H1 (cell line): ENCODE data around the gene EPB41L4A.

ENCODE experiments used
- CREB1 ChIP-seq: IDR thresholded peaks from 2 replicates; pipeline ENCODE4 v1.6.1; 2012; ENCODE audit warnings: inconsistent platforms
- EP300 ChIP-seq, 2 experiments: IDR thresholded peaks; 1 replicate in 1 of 2; 2 replicates in 1 of 2; pipeline ENCODE4 v1.6.1; 2011 to 2012; ENCODE audit warnings: low read depth in 2 of 2, low read length in 2 of 2, mild to moderate bottlenecking in 2 of 2, borderline replicate concordance in 1 of 2, inconsistent platforms in 1 of 2, moderate library complexity in 1 of 2
- FOSL1 ChIP-seq: IDR thresholded peaks from 2 replicates; pipeline ENCODE4 v1.6.1; 2011; ENCODE audit warnings: mild to moderate bottlenecking, low read depth, low read length, moderate library complexity; ENCODE audit not compliant: insufficient read depth
- HDAC6 ChIP-seq: IDR thresholded peaks from one replicate; pipeline ENCODE4 v1.7.1; 2012; ENCODE audit warnings: low read depth, mild to moderate bottlenecking, inconsistent platforms, low read length, moderate library complexity
- POLR2A ChIP-seq, 2 experiments: IDR thresholded peaks; 1 replicate in 1 of 2; 2 replicates in 1 of 2; pipeline ENCODE4 v1.6.1; 2011; ENCODE audit warnings: low read depth in 2 of 2, low read length in 2 of 2, mild to moderate bottlenecking in 2 of 2; ENCODE audit errors: control extremely low read depth in 1 of 2
- POLR2AphosphoS5 ChIP-seq: IDR thresholded peaks from 2 replicates; pipeline ENCODE4 v1.6.1; 2011; ENCODE audit warnings: low read depth, low read length
- YY1 ChIP-seq: IDR thresholded peaks from 2 replicates; pipeline ENCODE4 v1.6.1; 2011; ENCODE audit warnings: low read depth, mild to moderate bottlenecking, low read length
- TF ChIP-seq, protein P1 (sequence below), 3 experiments: IDR thresholded peaks; 1 replicate in 2 of 3; 2 replicates in 1 of 3; pipeline versions ENCODE4 v1.5.1 to v1.6.1; 2011; ENCODE audit warnings: low read length in 3 of 3, mild to moderate bottlenecking in 3 of 3, inconsistent platforms in 2 of 3, low read depth in 1 of 3, moderate library complexity in 1 of 3; ENCODE audit not compliant: insufficient read depth in 1 of 3; ENCODE audit errors: control extremely low read depth in 1 of 3
- TF ChIP-seq, protein P2 (sequence below): IDR thresholded peaks from 2 replicates; pipeline ENCODE4 v1.6.1; 2012; ENCODE audit warnings: low read length, inconsistent platforms

DNA sequence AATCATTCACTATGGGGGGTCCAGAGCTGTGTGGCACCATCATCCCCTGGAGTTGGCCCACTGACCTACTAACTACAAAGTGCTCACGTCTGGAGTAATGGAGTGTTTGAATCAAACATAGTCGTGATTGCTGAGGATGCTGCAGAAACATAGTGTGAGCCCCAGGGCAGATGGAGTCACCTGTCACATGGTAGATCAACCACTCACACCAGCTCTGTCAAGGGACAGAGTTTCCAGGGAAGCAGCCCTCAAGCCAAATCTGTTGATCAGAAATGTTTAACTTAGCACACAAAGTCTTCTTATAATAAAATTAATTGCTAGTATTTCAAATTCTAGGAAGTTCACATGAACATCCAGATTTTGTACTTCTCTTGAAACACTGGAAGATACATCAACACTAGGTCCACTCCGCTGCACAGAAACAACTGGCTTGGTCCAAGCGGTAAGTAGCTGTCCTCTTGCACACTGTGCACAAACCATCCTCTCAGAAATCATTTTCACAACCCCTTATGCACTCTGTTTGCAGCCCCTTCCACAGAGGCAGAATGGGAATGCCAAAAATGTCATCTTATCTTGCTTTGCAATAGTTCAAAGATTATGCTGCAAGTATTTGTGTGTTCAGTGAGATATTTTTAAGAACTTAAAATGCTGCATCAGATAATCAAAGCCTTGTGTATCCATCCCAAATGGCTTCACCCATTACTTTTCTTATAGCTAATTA is 191.0 kb downstream of the EPB41L4A start:
- TF ChIP-seq POLR2AphosphoS5, result no peak
- TF ChIP-seq, protein P1, sequence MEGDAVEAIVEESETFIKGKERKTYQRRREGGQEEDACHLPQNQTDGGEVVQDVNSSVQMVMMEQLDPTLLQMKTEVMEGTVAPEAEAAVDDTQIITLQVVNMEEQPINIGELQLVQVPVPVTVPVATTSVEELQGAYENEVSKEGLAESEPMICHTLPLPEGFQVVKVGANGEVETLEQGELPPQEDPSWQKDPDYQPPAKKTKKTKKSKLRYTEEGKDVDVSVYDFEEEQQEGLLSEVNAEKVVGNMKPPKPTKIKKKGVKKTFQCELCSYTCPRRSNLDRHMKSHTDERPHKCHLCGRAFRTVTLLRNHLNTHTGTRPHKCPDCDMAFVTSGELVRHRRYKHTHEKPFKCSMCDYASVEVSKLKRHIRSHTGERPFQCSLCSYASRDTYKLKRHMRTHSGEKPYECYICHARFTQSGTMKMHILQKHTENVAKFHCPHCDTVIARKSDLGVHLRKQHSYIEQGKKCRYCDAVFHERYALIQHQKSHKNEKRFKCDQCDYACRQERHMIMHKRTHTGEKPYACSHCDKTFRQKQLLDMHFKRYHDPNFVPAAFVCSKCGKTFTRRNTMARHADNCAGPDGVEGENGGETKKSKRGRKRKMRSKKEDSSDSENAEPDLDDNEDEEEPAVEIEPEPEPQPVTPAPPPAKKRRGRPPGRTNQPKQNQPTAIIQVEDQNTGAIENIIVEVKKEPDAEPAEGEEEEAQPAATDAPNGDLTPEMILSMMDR (IDR thresholded peaks at IDR 0.05; ENCODE audit: control extremely low read depth in 1 of 3, insufficient read depth in 1 of 3, low read depth in 1 of 3, low read length in 3 of 3), result no peak
- TF ChIP-seq, protein P2, sequence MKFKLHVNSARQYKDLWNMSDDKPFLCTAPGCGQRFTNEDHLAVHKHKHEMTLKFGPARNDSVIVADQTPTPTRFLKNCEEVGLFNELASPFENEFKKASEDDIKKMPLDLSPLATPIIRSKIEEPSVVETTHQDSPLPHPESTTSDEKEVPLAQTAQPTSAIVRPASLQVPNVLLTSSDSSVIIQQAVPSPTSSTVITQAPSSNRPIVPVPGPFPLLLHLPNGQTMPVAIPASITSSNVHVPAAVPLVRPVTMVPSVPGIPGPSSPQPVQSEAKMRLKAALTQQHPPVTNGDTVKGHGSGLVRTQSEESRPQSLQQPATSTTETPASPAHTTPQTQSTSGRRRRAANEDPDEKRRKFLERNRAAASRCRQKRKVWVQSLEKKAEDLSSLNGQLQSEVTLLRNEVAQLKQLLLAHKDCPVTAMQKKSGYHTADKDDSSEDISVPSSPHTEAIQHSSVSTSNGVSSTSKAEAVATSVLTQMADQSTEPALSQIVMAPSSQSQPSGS, result no peak
- TF ChIP-seq POLR2A (IDR thresholded peaks at IDR 0.05; ENCODE audit: control extremely low read depth in 1 of 2, low read depth in 2 of 2, low read length in 2 of 2), result no peak
- no peak for TF ChIP-seq YY1
- TF ChIP-seq FOSL1, result no peak
- no peak for TF ChIP-seq CREB1
- no peak for TF ChIP-seq EP300 (IDR thresholded peaks at IDR 0.05; ENCODE audit: borderline replicate concordance in 1 of 2, low read depth in 2 of 2, low read length in 2 of 2)
- no peak for TF ChIP-seq HDAC6
